ENCODE data around the gene SLCO3A1.

Gene SLCO3A1

GRCh38 chr15:91938136-91938535, 84.6 kb downstream of the SLCO3A1 start:
- ChIA-PET POLR2A (ENCODE audit: low non-redundant PET) (interaction anchor here (0.6 to 0.7 kb wide), 2 partner anchors 71 to 72 kb away, joined by 3 to 7 read pairs; no protein-coding TSS in a partner anchor), CTCF (no interaction called here)
- DNase-seq (ENCODE audit: low spot score), result no peak
- H3K27ac ChIP-seq, result no peak overlapping the region
- TF ChIP-seq CTCF (conservative IDR thresholded peaks at IDR 0.05; ENCODE audit: low read depth), result no peak

- no peak for DNase-seq (ENCODE audit: low spot score)
- POLR2A ChIA-PET (ENCODE audit: low non-redundant PET), result no interaction called here
- no peak for TF ChIP-seq CTCF (conservative IDR thresholded peaks at IDR 0.05; ENCODE audit: low read depth)
- peak overlapping the region; percentile 97 for H3K27ac ChIP-seq
- CTCF ChIA-PET, result interaction anchor here (1.0 to 1.6 kb wide), 3 partner anchors 85 to 637 kb away, joined by 3 to 10 read pairs (median 5); partner anchors contain the start of gene SLCO3A1
Measured at GRCh38 chr15:91939403-91939831, 85.9 kb downstream of the SLCO3A1 start.

GRCh38 chr15:91940496-91941381, 87.2 kb downstream of the SLCO3A1 start:
- no peak for TF ChIP-seq CTCF (conservative IDR thresholded peaks at IDR 0.05; ENCODE audit: low read depth)
- ChIA-PET POLR2A (ENCODE audit: low non-redundant PET) (interaction anchor here (0.9 kb wide), 1 partner anchor 86 kb away, joined by 4 read pairs; no protein-coding TSS in a partner anchor), CTCF (interaction anchor here (0.6 to 2.1 kb wide), 12 partner anchors 15 to 939 kb away, joined by 3 to 21 read pairs (median 5); partner anchors contain the start of gene SLCO3A1)
- DNase-seq (ENCODE audit: low spot score), result peak; percentile 71
- H3K27ac ChIP-seq, result peak overlapping the region; percentile 97

DNA sequence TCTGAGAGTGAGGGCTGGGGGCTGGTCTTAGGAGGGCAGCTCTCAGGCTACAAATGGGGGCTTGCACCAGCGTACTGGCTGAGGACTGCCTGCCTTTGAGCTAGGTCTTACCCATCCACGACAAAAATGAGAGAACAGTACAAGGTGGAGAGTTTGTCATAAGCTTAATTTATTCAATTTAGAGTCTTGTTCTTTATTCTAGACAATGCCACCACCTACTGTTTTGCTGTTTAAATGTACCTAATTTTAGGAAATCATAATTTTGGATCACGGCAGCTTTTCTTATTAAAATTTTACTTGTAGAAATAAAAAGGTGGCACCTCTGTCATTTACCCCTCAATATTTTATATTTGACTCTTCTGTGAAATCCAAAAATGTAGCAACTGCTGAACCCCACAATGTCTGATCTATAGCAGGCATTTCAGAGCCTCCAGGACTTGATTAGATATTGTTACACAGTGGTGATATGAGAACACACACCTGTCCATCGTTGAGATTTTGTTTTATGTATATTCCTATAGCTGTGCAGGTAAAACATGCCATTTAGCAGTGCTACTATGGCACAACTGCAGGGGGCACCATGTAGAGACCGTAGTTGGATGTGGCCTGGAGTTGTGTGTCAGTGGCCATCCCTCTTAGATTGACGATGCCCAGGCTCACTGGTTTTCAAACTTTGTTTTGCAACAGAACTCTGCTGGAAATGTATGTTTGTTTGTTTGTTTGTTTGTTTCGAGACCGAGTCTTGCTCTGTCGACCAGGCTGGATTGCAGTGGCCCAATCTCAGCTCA, 88.6 kb downstream of the SLCO3A1 start:
- POLR2A ChIA-PET (ENCODE audit: low non-redundant PET), result interaction anchor here (0.9 kb wide), 1 partner anchor 88 kb away, joined by 4 read pairs; no protein-coding TSS in a partner anchor
- CTCF ChIA-PET, result interaction anchor here (0.6 to 2.1 kb wide), 13 partner anchors 13 to 236 kb away, joined by 3 to 21 read pairs (median 3); partner anchors contain the start of gene SLCO3A1
- DNase-seq (ENCODE audit: low spot score), result no peak
- TF ChIP-seq CTCF (conservative IDR thresholded peaks at IDR 0.05; ENCODE audit: low read depth), result no peak; the same call in 1 of the 2 replicates
- H3K27ac ChIP-seq, result peak overlapping the region; percentile 97

- CTCF ChIA-PET, result interaction anchor here (0.9 to 2.1 kb wide), 4 partner anchors 13 to 89 kb away, joined by 3 to 21 read pairs (median 4); partner anchors contain the start of gene SLCO3A1
- DNase-seq (ENCODE audit: low spot score), result peak; percentile 81
- H3K27ac ChIP-seq, result peak overlapping the region; percentile 97
- no peak for TF ChIP-seq CTCF (conservative IDR thresholded peaks at IDR 0.05; ENCODE audit: low read depth)
- POLR2A ChIA-PET (ENCODE audit: low non-redundant PET), result interaction anchor here (0.5 kb wide), 1 partner anchor 89 kb away, joined by 6 read pairs; no protein-coding TSS in a partner anchor
Measured at GRCh38 chr15:91942720-91943394, 89.3 kb downstream of the SLCO3A1 start.
